ENCODE data around the gene SHC3.

- TF ChIP-seq CTCF (IDR thresholded peaks at IDR 0.05; ENCODE audit: poor library complexity, severe bottlenecking) (no peak), EZH2 (IDR thresholded peaks at IDR 0.05; ENCODE audit: borderline replicate concordance, insufficient read depth, low read length, poor library complexity, severe bottlenecking) (no peak), POLR2AphosphoS5 (IDR thresholded peaks at IDR 0.05) (no peak), EP300 (conservative IDR thresholded peaks at IDR 0.05; ENCODE audit: poor library complexity, severe bottlenecking) (no peak)
Measured at GRCh38 chr9:89010526-89011111, 168.0 kb downstream of the SHC3 start.

All from neural cell (in vitro differentiated cells).